Measurements from ENCODE around the gene RIMOC1. TPM values are rescaled to one million over a fixed set of nuclear protein-coding genes. Genes with fewer than 3 reads are reported as not detected.

Gene RIMOC1
- total and polyA plus RNA-seq, 10 of the 15 experiments (the other 5 are each of a cell fraction or from before 2014, with no cell fraction given): 3.9 to 33.1 (median 16.0) TPM

- no peak for TF ChIP-seq ZBTB11 (CRISPR knock-in tag; IDR thresholded peaks at IDR 0.05)
- peak; percentile 63; the same call in 1 of the 2 replicates for TF ChIP-seq TCF12 (IDR thresholded peaks at IDR 0.05; ENCODE audit: low read depth, low read length)
- TF ChIP-seq RELA (IDR thresholded peaks at IDR 0.05; ENCODE audit: borderline replicate concordance, partially characterized antibody): no peak
- TF ChIP-seq NRF1 (conservative IDR thresholded peaks at IDR 0.05; ENCODE audit: low read depth, low read length): peak; percentile 57
- TF ChIP-seq IRF5 (IDR thresholded peaks at IDR 0.05; ENCODE audit: borderline replicate concordance): no peak
These were observed 20.9 kb downstream of the RIMOC1 start, which contains the start of gene FBXO4 (continued) for GRCh38 chr5:41924872-41925554.

- peak overlapping the region; percentile 99 for H2AFZ ChIP-seq (ENCODE audit: control insufficient read depth, low read depth, low read length)
- POLR2A ChIA-PET: interaction anchor here (0.9 to 1.8 kb wide), 2 partner anchors 55 to 885 kb away, joined by 3 to 4 read pairs; partner anchors contain the start of gene OXCT1
- H3K36me3 ChIP-seq (ENCODE audit: control insufficient read depth in 2 of 2, insufficient read depth in 2 of 2, low read length in 1 of 2): no peaks in the 10 kb centered on the region; a peak in 1 of 4 replicates
- in situ Hi-C loops (cut with MboI): no loop called here
- H3K79me2 ChIP-seq (ENCODE audit: control insufficient read depth, insufficient read depth, low read length): peaks cover 4% of the 10 kb centered on the region
- intact Hi-C loops (cut with micrococcal nuclease; ENCODE audit: unreplicated experiment): loop anchor here (1.0 to 10.0 kb wide), 3 partner anchors 21 to 1679 kb away; partner anchors contain the start of genes NNT and RIMOC1
- peak overlapping the region; percentile 100 for H3K4me2 ChIP-seq (ENCODE audit: control insufficient read depth, insufficient read depth)
- CTCF ChIA-PET: interaction anchor here (0.5 to 1.5 kb wide), 7 partner anchors 9 to 69 kb away, joined by 3 to 6 read pairs (median 4); no protein-coding TSS in a partner anchor
- no peaks in the 10 kb centered on the region for H4K20me1 ChIP-seq (ENCODE audit: control insufficient read depth, insufficient read depth)
- FAIRE-seq: no peak
- H3K4me3 ChIP-seq: peak overlapping the region; percentile 84
- DNase-seq (ENCODE audit: low read depth, low spot score): no peak
- no peaks in the 10 kb centered on the region for H3K27me3 ChIP-seq (replicated peaks in 1 of 2; ENCODE audit: control insufficient read depth in 2 of 2, insufficient read depth in 2 of 2, low read length in 1 of 2)
- ATAC-seq: no peak
- RAD21 ChIA-PET (ENCODE audit: unreplicated experiment): interaction anchor here (1.0 to 2.0 kb wide), 3 partner anchors 67 to 132 kb away, joined by 3 to 10 read pairs (median 4); no protein-coding TSS in a partner anchor
- H3K4me1 ChIP-seq (ENCODE audit: control insufficient read depth, insufficient read depth, low read length): peaks cover 18% of the 10 kb centered on the region
- H3K27ac ChIP-seq (ENCODE audit: control insufficient read depth, insufficient read depth): peak overlapping the region; percentile 97
- H3K9ac ChIP-seq (ENCODE audit: control insufficient read depth, insufficient read depth, low read length): peak overlapping the region; percentile 99
- no peaks in the 10 kb centered on the region for H3K9me3 ChIP-seq (replicated peaks; ENCODE audit: control insufficient read depth, insufficient read depth, low read length)
- SMC1A ChIA-PET (ENCODE audit: uncharacterized antibody, unreplicated experiment): interaction anchor here (0.6 to 3.6 kb wide), 8 partner anchors 20 to 840 kb away, joined by 3 to 16 read pairs (median 4); partner anchors contain the start of gene RIMOC1
- BruUV-seq (replicated peaks): TSS peak; percentile 65
- 1% methylated on average over 18 of the region's 18 CpGs for WGBS (ENCODE audit: insufficient coverage, insufficient replicate concordance, low lambda C conversion rate, missing lambda C conversion rate)
- TF ChIP-seq RELB (IDR thresholded peaks at IDR 0.05; ENCODE audit: low read depth): 0 out of 2 replicates have a peak, but pooled peaks have one; percentile 19
- TF ChIP-seq ZSCAN29 (IDR thresholded peaks at IDR 0.05): no peak
- peak; percentile 13 for TF ChIP-seq MYC (IDR thresholded peaks at IDR 0.05; ENCODE audit: insufficient read depth, insufficient read length, insufficient replicate concordance, low read length, severe bottlenecking)
- TF ChIP-seq TBL1XR1 (IDR thresholded peaks at IDR 0.05; ENCODE audit: low read depth, low read length): 0 out of 2 replicates have a peak, but pooled peaks have one; percentile 2
- TF ChIP-seq LARP7 (IDR thresholded peaks at IDR 0.05): 0 out of 2 replicates have a peak, but pooled peaks have one; percentile 5
- TF ChIP-seq DPF2 (IDR thresholded peaks at IDR 0.05): peak; percentile 5; the same call in 1 of the 2 replicates
These were observed 21.4 kb downstream of the RIMOC1 start for GRCh38 chr5:41925555-41925951.
